NCI-H1694 (cell line): ENCODE measurements around the gene RAB8A.

Experiments
- DNase-seq: peaks from one replicate; lab custom pipeline; 2025; lab: John Stamatoyannopoulos, UW

Gene RAB8A

GRCh38 chr19:16180611-16181010, 68.9 kb downstream of the RAB8A start:
- DNase-seq: no peak
